ENCODE measurements around the gene SIM1.

Gene SIM1

DNA sequence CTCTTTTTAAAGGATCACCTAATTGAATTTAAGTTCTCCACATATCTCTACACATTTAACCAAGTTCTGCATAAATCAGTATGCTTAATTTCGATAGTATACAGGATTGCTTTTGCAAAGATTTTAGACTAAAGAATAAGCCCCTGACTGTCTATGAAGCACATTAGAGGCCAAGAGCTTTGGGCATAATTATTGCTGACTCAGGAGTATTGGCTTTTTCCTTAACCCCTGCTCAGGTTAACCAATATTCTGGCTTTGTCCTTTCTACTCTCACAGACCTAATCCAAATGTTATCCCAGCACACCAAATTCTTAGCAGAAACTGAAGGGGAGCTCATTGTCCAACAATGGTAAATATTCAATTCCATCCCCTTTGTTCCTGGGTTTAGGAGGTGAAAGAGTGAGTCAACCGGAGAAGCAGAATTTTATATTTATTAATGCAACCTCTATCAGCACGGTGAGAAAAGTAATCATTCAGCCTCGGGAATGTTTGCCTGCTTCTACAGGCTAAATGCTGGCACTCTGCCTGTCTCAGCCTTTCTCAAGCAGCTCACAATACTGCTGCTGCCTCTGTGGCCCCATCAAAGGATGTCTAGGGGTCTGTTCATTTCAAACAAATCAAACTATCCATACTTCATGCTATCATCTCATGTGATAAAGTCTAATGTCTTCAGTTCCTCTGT, 125.0 kb downstream of the SIM1 start:
- H3K9me3 ChIP-seq (ENCODE audit: severe bottlenecking) = no peaks in the 10 kb centered on the region
- no peaks in the 10 kb centered on the region for H3K36me3 ChIP-seq (ENCODE audit: low read depth)
- no peak overlapping the region for H3K4me3 ChIP-seq (ENCODE audit: severe bottlenecking)
- DNase-seq (ENCODE audit: low spot score) (no peak), ATAC-seq (ENCODE audit: low read depth) (peak; percentile 31; the same call in 1 of the 3 replicates)
- H3K4me1 ChIP-seq (ENCODE audit: insufficient read depth, poor library complexity, severe bottlenecking) = peaks cover 3% of the 10 kb centered on the region
- H3K27ac ChIP-seq (ENCODE audit: poor library complexity, severe bottlenecking) = no peak overlapping the region
- TF ChIP-seq, protein P1, sequence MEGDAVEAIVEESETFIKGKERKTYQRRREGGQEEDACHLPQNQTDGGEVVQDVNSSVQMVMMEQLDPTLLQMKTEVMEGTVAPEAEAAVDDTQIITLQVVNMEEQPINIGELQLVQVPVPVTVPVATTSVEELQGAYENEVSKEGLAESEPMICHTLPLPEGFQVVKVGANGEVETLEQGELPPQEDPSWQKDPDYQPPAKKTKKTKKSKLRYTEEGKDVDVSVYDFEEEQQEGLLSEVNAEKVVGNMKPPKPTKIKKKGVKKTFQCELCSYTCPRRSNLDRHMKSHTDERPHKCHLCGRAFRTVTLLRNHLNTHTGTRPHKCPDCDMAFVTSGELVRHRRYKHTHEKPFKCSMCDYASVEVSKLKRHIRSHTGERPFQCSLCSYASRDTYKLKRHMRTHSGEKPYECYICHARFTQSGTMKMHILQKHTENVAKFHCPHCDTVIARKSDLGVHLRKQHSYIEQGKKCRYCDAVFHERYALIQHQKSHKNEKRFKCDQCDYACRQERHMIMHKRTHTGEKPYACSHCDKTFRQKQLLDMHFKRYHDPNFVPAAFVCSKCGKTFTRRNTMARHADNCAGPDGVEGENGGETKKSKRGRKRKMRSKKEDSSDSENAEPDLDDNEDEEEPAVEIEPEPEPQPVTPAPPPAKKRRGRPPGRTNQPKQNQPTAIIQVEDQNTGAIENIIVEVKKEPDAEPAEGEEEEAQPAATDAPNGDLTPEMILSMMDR (IDR thresholded peaks at IDR 0.05; ENCODE audit: poor library complexity, severe bottlenecking) = no peak
- no peaks in the 10 kb centered on the region for H3K27me3 ChIP-seq (ENCODE audit: insufficient read depth, poor library complexity, severe bottlenecking)

DNA sequence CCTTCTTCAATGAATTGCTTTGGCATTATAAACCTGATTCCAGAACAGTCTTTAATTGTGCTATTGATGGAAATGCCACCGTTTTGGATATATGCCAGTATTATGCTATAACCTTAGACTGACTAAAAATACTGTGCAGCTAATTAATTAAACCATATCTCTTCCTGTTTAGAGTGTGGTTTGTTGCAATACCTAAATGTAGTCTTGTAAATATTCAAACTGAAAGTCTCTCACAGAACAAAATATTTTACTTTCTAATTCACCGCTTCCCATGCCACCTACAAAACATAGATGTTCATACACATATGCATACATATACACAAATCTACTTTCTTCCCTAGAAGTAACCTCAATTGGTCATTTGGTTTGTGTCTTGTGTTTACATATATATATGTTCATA, 126.6 kb downstream of the SIM1 start:
- H3K36me3 ChIP-seq (ENCODE audit: low read depth) = no peaks in the 10 kb centered on the region
- ATAC-seq (ENCODE audit: low read depth) (no peak), DNase-seq (ENCODE audit: low spot score) (no peak)
- TF ChIP-seq, protein P1 (IDR thresholded peaks at IDR 0.05; ENCODE audit: poor library complexity, severe bottlenecking) = no peak
- H3K9me3 ChIP-seq (ENCODE audit: severe bottlenecking) = no peaks in the 10 kb centered on the region
- H3K27me3 ChIP-seq (ENCODE audit: insufficient read depth, poor library complexity, severe bottlenecking) = no peaks in the 10 kb centered on the region
- H3K27ac ChIP-seq (ENCODE audit: poor library complexity, severe bottlenecking) = no peak overlapping the region
- H3K4me3 ChIP-seq (ENCODE audit: severe bottlenecking) = no peak overlapping the region
- no peaks in the 10 kb centered on the region for H3K4me1 ChIP-seq (ENCODE audit: insufficient read depth, poor library complexity, severe bottlenecking)

DNA sequence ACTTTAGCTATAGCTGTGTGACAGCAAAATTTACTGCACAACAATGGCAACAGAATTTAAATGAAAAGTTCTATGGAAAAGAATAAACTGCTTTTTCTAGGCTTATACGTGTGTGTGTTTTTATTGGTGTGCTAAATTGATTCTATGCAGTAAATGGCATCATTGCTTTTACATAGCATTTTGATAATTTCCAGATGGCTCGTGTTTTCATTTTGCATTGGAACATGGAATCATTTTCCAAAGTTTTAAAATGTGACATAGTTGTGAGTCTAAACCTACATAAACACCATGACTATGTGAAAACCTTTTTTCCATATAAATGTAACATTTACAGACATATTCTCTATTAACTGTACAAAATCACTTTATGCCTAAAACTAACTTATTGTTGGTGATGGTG, 127.8 kb downstream of the SIM1 start:
- no peaks in the 10 kb centered on the region for H3K36me3 ChIP-seq (ENCODE audit: low read depth)
- no peaks in the 10 kb centered on the region for H3K27me3 ChIP-seq (ENCODE audit: insufficient read depth, poor library complexity, severe bottlenecking)
- no peak for DNase-seq (ENCODE audit: low spot score)
- H3K9me3 ChIP-seq (ENCODE audit: severe bottlenecking) = no peaks in the 10 kb centered on the region
- TF ChIP-seq, protein P1 (IDR thresholded peaks at IDR 0.05; ENCODE audit: poor library complexity, severe bottlenecking) = no peak
- no peak for ATAC-seq (ENCODE audit: low read depth)
- no peaks in the 10 kb centered on the region for H3K4me1 ChIP-seq (ENCODE audit: insufficient read depth, poor library complexity, severe bottlenecking)
- H3K4me3 ChIP-seq (ENCODE audit: severe bottlenecking) = no peak overlapping the region
- H3K27ac ChIP-seq (ENCODE audit: poor library complexity, severe bottlenecking) = no peak overlapping the region

DNA sequence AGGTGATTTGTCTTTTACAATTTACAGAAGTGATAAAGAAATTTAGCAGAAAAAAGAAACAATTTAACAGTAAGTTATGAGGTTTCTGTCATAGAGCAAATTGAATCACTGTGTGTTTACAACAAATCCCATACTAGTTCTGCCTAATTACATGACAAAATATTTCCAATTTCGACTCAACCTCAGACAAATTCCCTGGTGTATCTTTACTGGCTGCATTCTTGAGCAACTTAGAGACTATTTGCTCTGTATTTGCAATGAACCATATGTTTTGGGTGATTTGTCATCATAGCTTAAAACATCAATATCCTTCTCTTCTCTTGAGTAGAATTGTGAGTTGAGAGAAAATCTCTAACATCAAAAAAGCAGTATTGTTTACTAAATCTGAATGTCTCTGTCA, 128.7 kb downstream of the SIM1 start:
- TF ChIP-seq, protein P1 (IDR thresholded peaks at IDR 0.05; ENCODE audit: poor library complexity, severe bottlenecking) = no peak
- Histone ChIP-seq H3K27me3 (ENCODE audit: insufficient read depth, poor library complexity, severe bottlenecking) (no peaks in the 10 kb centered on the region), H3K9me3 (ENCODE audit: severe bottlenecking) (no peaks in the 10 kb centered on the region), H3K27ac (ENCODE audit: poor library complexity, severe bottlenecking) (no peak overlapping the region), H3K36me3 (ENCODE audit: low read depth) (no peaks in the 10 kb centered on the region), H3K4me1 (ENCODE audit: insufficient read depth, poor library complexity, severe bottlenecking) (no peaks in the 10 kb centered on the region), H3K4me3 (ENCODE audit: severe bottlenecking) (no peak overlapping the region)
- DNase-seq (ENCODE audit: low spot score) = no peak
- no peak for ATAC-seq (ENCODE audit: low read depth)

Data from RWPE2 (cell line).